HepG2 (cell line): Measurements from ENCODE around the gene PCOLCE2. TPM values are rescaled to one million over a fixed set of nuclear protein-coding genes. Genes with fewer than 3 reads are reported as not detected.

Experiments used
- CREM ChIP-seq, 2 experiments: sonication (generic) in 1 of 2; formaldehyde crosslinking in 1 of 2; IDR thresholded peaks; 2 replicates each; pipeline versions ENCODE4 v1.4.0 to v1.6.1; 2016 to 2020; ENCODE audit warnings: antibody characterized with exemption in 1 of 2, mild to moderate bottlenecking in 1 of 2, missing genetic modification reagents in 1 of 2
- FOXC1 ChIP-seq: sonication (generic); formaldehyde crosslinking; IDR thresholded peaks from 2 replicates; pipeline ENCODE4 v1.8.0; 2022; ENCODE audit warnings: mild to moderate bottlenecking, missing genetic modification reagents, borderline replicate concordance
- HHEX ChIP-seq: IDR thresholded peaks from 2 replicates; pipeline ENCODE4 v1.6.1; 2016; ENCODE audit warnings: control low read depth
- NFIC ChIP-seq: IDR thresholded peaks from 2 replicates; pipeline ENCODE4 v1.6.1; 2012; ENCODE audit warnings: mild to moderate bottlenecking, low read length, inconsistent platforms
- NONO ChIP-seq, 2 experiments: fragments of 450-650 bp in 1 of 2; sonication (generic) in 1 of 2; formaldehyde crosslinking in 1 of 2; IDR thresholded peaks in 1 of 2; conservative IDR thresholded peaks in 1 of 2; 2 replicates each; pipeline versions ENCODE4 v1.6.1 to v1.8.0; 2017 to 2022; ENCODE audit warnings: mild to moderate bottlenecking in 1 of 2, missing genetic modification reagents in 1 of 2, moderate library complexity in 1 of 2
- PCBP2 ChIP-seq: fragments of 200-400 bp; formaldehyde crosslinking; optimal IDR thresholded peaks from 2 replicates; pipeline ENCODE3; 2018; ENCODE audit warnings: low read length, low read depth; ENCODE audit not compliant: poor library complexity, severe bottlenecking
- PHF8 ChIP-seq: sonication (generic); formaldehyde crosslinking; IDR thresholded peaks from 2 replicates; pipeline ENCODE4 v1.5.0; 2020; ENCODE audit warnings: missing genetic modification reagents
- POLR2A ChIP-seq, 2 experiments: IDR thresholded peaks; 2 replicates each; pipeline ENCODE4 v1.6.1; 2011; ENCODE audit warnings: low read depth in 2 of 2, low read length in 2 of 2, mild to moderate bottlenecking in 1 of 2, moderate library complexity in 1 of 2; ENCODE audit not compliant: insufficient read depth in 1 of 2
- RNF2 ChIP-seq: fragments of 450-650 bp; conservative IDR thresholded peaks from 2 replicates; pipeline ENCODE4 v1.6.1; 2016; ENCODE audit warnings: low read depth
- RXRA ChIP-seq: sonication (generic); formaldehyde crosslinking; IDR thresholded peaks from 2 replicates; pipeline ENCODE4 v1.5.1; 2020; ENCODE audit warnings: missing genetic modification reagents
- SYNCRIP ChIP-seq: fragments of 200-400 bp; formaldehyde crosslinking; IDR thresholded peaks from 2 replicates; pipeline ENCODE4 v1.6.1; 2018; ENCODE audit warnings: mild to moderate bottlenecking, low read depth, low read length; ENCODE audit not compliant: insufficient read depth
- TBL1XR1 ChIP-seq: fragments of 150-350 bp; IDR thresholded peaks from 2 replicates; pipeline ENCODE4 v1.6.1; 2014; ENCODE audit warnings: borderline replicate concordance, low read length; ENCODE audit not compliant: partially characterized antibody
- YY1 ChIP-seq: IDR thresholded peaks from 2 replicates; pipeline ENCODE4 v1.6.1; 2011; ENCODE audit warnings: low read length, low read depth, moderate library complexity, mild to moderate bottlenecking; ENCODE audit not compliant: insufficient read depth, insufficient replicate concordance
- ZEB1 ChIP-seq: IDR thresholded peaks from 2 replicates; pipeline ENCODE4 v1.6.1; 2012; ENCODE audit warnings: mild to moderate bottlenecking, low read depth, inconsistent platforms; ENCODE audit not compliant: insufficient replicate concordance
- ZFY ChIP-seq: sonication (generic); formaldehyde crosslinking; IDR thresholded peaks from 2 replicates; pipeline ENCODE4 v1.4.0; 2020; ENCODE audit warnings: missing genetic modification reagents
- ZNF709 ChIP-seq: sonication (generic); formaldehyde crosslinking; IDR thresholded peaks from 2 replicates; pipeline ENCODE4 v1.5.0; 2020; ENCODE audit warnings: mild to moderate bottlenecking, missing genetic modification reagents
- ZNF777 ChIP-seq: sonication (generic); formaldehyde crosslinking; IDR thresholded peaks from 2 replicates; pipeline ENCODE4 v1.4.0; 2020; ENCODE audit warnings: missing genetic modification reagents
- polyA plus RNA-seq, 8 experiments: library from polyadenylated mRNA; depleted of rRNA in 3 of 8; stranded (reverse) in 7 of 8; unstranded in 1 of 8; fragments of >200 nt; fragmentation: Illumina TruSeq in 4 of 8; extraction: Trizol in 4 of 8; gene quantifications; 2 replicates each; pipeline versions ENCODE4 v1.2.1 to v1.2.3, GENCODE V29; 2011 to 2016; ENCODE audit warnings: low read depth in 4 of 8, missing spikeins in 1 of 8, mixed read lengths in 1 of 8; ENCODE audit not compliant: insufficient read depth in 1 of 8
- total RNA-seq, 5 experiments: library from RNA; depleted of rRNA; stranded (reverse); fragments of >200 nt; fragmentation: Illumina TruSeq; extraction: Trizol; gene quantifications; 2 replicates each; pipeline ENCODE4 v1.2.3, GENCODE V29; 2016; ENCODE audit warnings: low read depth in 1 of 5
- TF ChIP-seq, protein P1 (sequence below): sonication (generic); formaldehyde crosslinking; conservative IDR thresholded peaks from 2 replicates; pipeline ENCODE4 v1.5.0; 2020; ENCODE audit warnings: missing genetic modification reagents
- TF ChIP-seq, protein P2 (sequence below), 2 experiments: sonication (generic) in 1 of 2; formaldehyde crosslinking in 1 of 2; IDR thresholded peaks; 2 replicates each; pipeline versions ENCODE4 v1.5.1 to v1.6.1; 2011 to 2020; ENCODE audit warnings: borderline replicate concordance in 1 of 2, low read depth in 1 of 2, low read length in 1 of 2, mild to moderate bottlenecking in 1 of 2, missing genetic modification reagents in 1 of 2, moderate library complexity in 1 of 2
- TF ChIP-seq, protein P3 (sequence below): sonication (generic); formaldehyde crosslinking; conservative IDR thresholded peaks from 2 replicates; pipeline ENCODE4 v1.8.0; 2022; ENCODE audit warnings: low read depth, missing genetic modification reagents
- TF ChIP-seq, protein P4 (sequence below): fragments of 450-650 bp; IDR thresholded peaks from 2 replicates; pipeline ENCODE4 v1.6.1; 2017; ENCODE audit warnings: mild to moderate bottlenecking

PCOLCE2 gene
- total and polyA plus RNA-seq, 2 of the 13 experiments (the other 11 are each of a cell fraction or from before 2014, with no cell fraction given): 0.71 to 2.0 TPM

DNA sequence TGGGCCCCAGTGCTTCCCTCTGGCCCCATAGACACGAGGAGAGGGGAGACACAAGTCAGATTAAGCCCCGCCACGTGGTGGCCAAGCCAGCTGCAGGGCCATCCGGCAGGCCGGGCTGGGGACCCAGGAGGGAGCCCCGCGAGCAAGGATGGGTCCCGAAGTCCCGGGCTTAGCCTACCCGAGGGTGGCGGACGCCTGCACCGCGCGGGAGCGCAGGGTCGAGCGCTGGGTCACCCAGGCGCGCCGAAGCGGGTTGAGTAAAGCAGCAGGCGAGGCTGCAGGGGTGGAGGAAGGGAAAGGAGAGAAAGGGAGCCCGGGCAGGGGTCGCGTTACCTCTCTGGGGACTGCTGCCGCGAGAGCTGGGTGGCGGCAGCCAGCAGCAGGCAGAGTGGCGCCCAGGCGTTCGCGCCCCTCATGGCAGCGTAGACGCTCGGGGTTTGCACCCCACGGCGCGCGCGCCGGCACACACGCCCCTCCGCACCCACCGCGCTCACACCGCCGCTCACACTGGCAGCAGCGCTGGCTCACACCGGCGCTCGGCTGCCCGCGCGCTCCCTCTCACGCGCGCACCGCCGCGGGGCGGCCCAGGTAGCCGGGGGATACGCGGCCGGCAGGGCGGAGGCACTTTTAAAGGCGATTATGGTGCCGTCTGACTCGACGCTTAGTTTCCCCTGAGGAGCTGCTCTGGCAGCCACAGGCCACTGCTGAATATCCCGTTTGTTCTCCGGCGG, at the start of gene PCOLCE2 (continued):
- TF ChIP-seq NONO (IDR thresholded peaks at IDR 0.05) (no peak), NONO (CRISPR knock-in tag; conservative IDR thresholded peaks at IDR 0.05) (no peak), YY1 (no peak), ZNF709 (peak; percentile 93), ZNF777 (CRISPR knock-in tag) (peak; percentile 93), POLR2A (IDR thresholded peaks at IDR 0.05; ENCODE audit: insufficient read depth in 1 of 2, low read depth in 2 of 2, low read length in 2 of 2) (no peak), PHF8 (CRISPR knock-in tag) (peak; percentile 69), CREM (IDR thresholded peaks at IDR 0.05) (no peak), CREM (CRISPR knock-in tag; IDR thresholded peaks at IDR 0.05) (no peak), ZEB1 (no peak), RXRA (CRISPR knock-in tag) (no peak), PCBP2 (no peak), HHEX (CRISPR knock-in tag) (no peak), NFIC (no peak), ZFY (CRISPR knock-in tag) (peak; percentile 68), RNF2 (no peak), SYNCRIP (no peak), TBL1XR1 (no peak), FOXC1 (no peak)
- TF ChIP-seq, protein P1, sequence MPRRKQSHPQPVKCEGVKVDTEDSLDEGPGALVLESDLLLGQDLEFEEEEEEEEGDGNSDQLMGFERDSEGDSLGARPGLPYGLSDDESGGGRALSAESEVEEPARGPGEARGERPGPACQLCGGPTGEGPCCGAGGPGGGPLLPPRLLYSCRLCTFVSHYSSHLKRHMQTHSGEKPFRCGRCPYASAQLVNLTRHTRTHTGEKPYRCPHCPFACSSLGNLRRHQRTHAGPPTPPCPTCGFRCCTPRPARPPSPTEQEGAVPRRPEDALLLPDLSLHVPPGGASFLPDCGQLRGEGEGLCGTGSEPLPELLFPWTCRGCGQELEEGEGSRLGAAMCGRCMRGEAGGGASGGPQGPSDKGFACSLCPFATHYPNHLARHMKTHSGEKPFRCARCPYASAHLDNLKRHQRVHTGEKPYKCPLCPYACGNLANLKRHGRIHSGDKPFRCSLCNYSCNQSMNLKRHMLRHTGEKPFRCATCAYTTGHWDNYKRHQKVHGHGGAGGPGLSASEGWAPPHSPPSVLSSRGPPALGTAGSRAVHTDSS (CRISPR knock-in tag): no peak
- TF ChIP-seq, protein P2, sequence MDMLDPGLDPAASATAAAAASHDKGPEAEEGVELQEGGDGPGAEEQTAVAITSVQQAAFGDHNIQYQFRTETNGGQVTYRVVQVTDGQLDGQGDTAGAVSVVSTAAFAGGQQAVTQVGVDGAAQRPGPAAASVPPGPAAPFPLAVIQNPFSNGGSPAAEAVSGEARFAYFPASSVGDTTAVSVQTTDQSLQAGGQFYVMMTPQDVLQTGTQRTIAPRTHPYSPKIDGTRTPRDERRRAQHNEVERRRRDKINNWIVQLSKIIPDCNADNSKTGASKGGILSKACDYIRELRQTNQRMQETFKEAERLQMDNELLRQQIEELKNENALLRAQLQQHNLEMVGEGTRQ (IDR thresholded peaks at IDR 0.05; ENCODE audit: low read depth, low read length): no peak
- TF ChIP-seq, protein P2 (CRISPR knock-in tag; IDR thresholded peaks at IDR 0.05; ENCODE audit: borderline replicate concordance): no peak; the same call in 1 of the 2 replicates
- TF ChIP-seq, protein P3, sequence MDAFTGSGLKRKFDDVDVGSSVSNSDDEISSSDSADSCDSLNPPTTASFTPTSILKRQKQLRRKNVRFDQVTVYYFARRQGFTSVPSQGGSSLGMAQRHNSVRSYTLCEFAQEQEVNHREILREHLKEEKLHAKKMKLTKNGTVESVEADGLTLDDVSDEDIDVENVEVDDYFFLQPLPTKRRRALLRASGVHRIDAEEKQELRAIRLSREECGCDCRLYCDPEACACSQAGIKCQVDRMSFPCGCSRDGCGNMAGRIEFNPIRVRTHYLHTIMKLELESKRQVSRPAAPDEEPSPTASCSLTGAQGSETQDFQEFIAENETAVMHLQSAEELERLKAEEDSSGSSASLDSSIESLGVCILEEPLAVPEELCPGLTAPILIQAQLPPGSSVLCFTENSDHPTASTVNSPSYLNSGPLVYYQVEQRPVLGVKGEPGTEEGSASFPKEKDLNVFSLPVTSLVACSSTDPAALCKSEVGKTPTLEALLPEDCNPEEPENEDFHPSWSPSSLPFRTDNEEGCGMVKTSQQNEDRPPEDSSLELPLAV: no peak
- TF ChIP-seq, protein P4, sequence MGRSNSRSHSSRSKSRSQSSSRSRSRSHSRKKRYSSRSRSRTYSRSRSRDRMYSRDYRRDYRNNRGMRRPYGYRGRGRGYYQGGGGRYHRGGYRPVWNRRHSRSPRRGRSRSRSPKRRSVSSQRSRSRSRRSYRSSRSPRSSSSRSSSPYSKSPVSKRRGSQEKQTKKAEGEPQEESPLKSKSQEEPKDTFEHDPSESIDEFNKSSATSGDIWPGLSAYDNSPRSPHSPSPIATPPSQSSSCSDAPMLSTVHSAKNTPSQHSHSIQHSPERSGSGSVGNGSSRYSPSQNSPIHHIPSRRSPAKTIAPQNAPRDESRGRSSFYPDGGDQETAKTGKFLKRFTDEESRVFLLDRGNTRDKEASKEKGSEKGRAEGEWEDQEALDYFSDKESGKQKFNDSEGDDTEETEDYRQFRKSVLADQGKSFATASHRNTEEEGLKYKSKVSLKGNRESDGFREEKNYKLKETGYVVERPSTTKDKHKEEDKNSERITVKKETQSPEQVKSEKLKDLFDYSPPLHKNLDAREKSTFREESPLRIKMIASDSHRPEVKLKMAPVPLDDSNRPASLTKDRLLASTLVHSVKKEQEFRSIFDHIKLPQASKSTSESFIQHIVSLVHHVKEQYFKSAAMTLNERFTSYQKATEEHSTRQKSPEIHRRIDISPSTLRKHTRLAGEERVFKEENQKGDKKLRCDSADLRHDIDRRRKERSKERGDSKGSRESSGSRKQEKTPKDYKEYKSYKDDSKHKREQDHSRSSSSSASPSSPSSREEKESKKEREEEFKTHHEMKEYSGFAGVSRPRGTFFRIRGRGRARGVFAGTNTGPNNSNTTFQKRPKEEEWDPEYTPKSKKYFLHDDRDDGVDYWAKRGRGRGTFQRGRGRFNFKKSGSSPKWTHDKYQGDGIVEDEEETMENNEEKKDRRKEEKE: no peak
